ENCODE results near the gene ECHDC3.

The ECHDC3 gene

DNA sequence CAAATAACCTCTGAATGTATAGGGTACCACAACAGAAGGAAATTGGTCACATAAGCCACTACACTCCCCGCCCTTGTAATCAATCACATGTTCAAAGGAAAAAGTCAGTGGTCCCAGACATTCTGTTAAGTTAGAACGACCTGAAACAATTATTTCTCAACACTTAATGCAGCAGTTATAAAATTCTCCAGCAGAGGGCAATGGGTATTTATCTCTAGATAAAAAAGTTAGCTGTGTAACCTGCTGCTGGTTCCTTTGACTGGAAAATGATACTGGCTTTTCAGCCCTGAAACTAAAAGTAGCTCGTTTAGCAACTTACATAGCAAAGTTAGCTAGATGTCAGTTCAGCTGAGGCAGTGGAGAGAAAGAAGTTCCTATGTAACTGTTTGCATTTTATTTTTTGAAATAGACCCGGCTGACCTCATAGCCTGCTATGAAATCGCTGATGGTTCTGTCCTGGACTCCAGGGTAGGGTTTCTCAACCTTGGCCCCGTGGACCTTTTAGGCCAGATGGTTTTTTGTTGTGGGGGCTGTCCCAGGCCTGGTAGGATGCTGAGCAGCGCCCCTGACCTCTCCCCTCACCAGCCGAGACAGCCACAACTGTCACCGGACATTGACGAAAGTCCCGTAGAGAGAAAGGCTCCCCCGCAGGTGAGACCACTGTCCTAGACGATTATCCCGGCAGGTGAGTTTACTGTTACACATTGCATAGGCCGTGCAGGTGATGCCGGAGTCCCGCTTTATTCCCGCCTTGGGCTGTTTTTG is 40.8 kb downstream of the ECHDC3 start:
- no peak for DNase-seq (ENCODE audit: low read depth)

DNA sequence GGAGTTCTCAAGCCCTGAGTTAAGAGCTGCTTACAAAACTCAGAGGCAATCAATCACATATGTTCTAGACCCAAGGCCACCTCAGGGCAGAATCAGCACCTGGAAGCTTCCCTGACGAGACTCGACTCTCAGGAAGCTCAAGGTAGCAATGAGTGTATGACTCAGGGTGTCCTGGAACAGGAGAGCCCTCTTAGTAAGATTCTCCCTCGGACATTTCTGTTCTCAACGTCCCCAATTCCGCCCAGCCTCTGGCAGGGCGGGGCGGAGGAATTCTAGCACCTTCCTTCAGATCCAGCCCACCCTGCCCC is 41.3 kb downstream of the ECHDC3 start:
- no peak for DNase-seq (ENCODE audit: low read depth)

DNA sequence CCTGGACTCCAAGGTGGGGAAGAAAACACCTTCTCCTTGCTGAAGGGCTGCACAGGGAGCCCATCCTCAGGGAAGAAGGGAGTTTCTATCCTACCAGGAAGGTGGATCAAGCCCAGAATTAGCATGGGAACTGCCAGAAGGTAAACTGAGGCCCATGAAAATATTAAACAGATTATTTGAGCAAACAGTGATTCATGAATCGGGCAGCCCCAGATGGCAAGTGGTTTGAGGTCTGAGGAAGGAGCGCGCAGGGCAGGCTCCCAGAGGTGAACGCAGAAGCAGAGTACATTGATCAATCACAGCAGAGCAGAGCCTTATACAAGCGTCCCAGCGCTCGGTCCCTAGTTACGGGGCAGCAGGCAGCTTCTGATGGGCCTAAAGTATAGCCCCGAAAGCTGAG is 45.2 kb downstream of the ECHDC3 start:
- no peak for DNase-seq (ENCODE audit: low read depth)

DNA sequence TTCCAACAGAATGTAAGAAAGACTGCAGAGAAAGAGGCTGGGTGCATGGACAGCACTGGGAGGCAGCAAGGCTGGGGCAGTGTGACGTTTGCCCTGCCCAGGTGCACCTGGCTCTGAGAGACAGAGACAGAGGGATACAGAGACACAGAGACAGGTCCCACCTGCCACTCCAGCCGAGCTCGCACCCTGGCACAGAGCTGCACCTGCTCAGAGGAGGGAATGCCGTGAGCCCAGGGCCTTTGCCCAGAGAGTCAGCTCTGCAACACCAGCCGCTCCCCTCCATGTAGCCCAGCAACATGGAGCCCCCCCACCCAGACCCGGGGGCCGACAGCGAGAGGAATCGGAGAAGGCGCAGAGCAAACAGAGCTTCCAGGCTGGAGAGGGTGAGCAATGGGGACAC is 45.7 kb downstream of the ECHDC3 start:
- DNase-seq (ENCODE audit: low read depth), result no peak

DNA sequence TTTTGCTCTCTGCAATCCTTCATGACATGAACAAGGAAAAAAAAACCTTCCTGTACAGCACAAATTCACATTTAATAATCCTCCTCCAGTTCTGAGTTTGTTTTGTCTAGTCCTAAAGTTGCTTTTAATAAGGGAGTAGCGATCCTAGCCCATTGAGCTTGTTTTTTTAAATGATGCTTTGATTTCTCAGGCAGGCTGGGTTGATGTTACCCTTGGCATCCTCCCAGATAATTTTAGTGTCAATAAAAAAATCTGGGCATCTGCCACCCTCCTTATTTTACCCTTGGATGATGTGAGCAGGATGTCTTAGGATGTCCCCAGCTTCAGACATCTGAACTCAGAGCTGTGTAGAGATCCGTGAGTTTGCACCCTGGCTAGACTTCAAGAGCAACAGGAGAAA is 47.1 kb downstream of the ECHDC3 start:
- no peak for DNase-seq (ENCODE audit: low read depth)

DNA sequence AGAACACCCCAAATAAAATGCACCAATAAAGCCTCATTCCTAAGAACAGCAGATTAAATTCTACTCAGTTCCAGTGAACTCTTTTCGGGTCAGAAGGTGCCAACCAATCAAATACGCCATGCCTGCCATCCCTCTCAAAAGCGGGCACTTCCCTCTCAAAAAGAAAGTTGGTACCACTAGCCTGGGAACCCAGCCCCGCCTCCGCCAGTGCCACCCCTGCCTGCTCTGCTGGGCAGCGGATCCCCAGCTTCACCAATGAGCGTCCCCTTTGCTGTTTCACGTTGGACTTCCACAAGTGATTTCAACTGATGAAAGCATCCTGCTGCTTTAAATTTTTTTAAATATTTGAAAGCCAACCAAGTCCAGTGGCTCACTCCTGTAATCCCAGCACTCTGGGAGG is 47.8 kb downstream of the ECHDC3 start:
- DNase-seq (ENCODE audit: low read depth), result no peak

DNA sequence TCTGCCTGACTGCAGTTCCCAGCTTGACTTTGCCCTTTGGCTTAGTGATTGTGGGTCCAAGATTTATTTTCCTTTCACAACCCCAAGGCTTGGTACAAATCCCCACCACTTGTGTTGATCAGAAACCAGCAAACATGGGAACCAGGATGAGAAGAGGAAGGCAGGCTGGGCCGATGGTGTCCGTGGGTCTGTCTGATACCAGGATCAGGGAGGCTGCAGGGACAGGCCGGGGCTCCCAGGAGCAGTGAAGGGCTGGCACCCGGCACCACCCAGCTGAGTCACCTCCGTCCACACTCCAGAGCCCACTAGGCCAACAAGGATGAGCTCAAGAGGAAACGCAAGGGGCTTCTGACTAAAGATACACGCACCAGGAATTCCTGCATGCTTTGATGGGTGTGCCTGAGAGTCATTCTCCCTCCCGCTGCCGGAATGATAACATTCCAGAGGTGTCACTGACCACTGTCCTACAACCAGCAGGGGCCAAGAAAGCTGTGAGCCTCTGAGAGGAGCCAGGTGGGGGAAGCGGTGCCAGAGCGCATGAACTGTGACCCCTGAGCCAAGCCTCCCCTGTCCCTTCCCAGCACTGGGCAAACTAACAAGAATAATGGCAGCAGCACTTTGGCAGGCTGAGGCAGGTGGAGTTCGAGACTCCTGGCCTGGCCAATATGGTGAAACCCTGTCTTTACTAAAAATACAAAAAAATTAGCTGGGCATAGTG is 51.7 kb downstream of the ECHDC3 start:
- no peak for DNase-seq (ENCODE audit: low read depth)

DNA sequence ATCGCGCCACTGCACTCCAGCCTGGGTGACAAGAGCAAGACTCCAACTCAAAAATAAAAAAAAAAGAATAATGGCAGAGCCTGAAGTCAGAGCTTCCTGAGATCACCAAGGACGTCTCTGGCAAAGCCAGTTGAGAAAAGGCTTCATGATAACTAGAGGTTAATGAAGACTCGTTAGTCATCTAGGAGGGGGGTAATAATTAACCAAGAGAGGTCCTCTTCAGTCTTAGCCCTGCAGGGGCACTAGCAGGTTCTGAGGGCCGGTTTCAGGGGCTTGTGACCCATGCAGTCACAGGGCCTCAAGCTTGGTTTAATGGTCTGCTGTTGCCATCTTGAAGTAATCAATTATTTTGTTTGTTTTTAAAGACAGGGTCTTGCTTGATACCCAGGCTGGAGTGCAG is 52.4 kb downstream of the ECHDC3 start:
- no peak for DNase-seq (ENCODE audit: low read depth)

DNA sequence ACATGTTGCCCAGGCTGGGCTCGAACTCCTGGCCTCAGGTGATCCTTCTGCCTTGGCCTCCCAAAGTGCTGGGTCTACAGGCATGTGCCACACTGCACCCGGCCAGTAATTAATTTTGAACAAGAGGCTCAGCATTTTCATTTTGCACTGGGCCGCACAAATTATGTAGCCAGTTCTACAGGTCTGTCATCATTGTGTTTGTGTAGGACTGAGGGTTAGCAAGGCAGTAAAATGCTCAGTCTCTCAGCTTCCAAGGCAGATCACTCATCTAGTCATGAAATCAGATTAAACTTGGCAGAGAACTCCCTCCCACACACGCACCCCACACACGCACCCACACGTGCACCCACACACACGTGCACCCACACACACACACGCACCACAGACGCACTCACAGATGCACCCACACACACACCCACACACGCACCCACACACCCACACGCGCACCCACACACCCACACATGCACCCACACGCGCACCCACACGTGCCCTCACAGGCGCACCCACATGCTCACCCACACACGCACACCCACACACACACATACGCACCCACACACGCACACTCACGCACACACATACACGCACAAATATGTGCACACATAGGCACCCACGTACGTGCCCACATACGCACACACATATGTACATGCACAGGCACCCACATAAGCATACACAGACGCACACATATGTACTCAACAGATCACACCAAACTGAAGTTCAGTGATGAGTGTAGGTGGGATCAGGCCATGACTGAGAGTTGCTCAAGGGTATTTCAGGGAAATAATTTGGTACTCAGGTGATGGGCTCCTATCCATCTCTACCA is 53.1 kb downstream of the ECHDC3 start:
- DNase-seq (ENCODE audit: low read depth), result no peak

DNA sequence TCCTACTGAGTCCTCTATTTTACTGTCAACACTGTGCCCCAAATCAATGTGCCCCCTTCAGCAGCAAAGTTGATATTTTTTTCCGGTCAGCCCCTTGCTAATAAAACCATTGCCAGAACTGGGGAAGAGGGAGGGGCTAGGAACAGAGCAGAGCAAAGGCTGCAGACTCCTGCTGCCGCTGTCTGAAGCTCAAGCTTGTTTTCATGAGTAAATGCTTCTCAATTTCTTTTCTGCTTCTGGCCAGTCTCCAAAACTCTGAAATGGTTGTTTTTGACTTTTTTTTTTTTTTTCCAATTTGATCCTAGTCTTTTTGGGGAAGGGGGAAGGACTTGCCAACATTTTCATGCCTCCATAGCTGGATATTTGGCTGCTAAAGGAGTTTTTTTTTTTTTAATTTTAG is 54.3 kb downstream of the ECHDC3 start:
- no peak for DNase-seq (ENCODE audit: low read depth)

DNA sequence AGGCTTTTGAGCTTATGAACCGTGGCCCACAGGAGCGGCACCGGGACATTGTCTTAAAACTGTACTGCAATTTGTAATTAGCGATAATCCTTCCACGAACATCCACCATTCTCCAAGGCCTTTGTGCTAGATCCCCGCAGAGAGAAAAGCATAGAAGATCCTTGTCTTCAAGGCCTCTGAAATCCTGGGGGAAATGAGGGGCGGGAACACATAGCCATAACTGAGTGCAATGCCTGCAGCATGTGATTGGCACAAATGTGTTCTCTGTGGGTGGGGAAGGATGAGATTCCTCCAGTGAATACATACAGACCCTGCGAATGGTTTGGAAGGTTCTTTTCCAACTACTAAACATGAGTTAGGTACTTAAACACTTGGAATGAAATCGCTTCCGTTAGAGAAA is 55.1 kb downstream of the ECHDC3 start:
- DNase-seq (ENCODE audit: low read depth), result no peak

DNA sequence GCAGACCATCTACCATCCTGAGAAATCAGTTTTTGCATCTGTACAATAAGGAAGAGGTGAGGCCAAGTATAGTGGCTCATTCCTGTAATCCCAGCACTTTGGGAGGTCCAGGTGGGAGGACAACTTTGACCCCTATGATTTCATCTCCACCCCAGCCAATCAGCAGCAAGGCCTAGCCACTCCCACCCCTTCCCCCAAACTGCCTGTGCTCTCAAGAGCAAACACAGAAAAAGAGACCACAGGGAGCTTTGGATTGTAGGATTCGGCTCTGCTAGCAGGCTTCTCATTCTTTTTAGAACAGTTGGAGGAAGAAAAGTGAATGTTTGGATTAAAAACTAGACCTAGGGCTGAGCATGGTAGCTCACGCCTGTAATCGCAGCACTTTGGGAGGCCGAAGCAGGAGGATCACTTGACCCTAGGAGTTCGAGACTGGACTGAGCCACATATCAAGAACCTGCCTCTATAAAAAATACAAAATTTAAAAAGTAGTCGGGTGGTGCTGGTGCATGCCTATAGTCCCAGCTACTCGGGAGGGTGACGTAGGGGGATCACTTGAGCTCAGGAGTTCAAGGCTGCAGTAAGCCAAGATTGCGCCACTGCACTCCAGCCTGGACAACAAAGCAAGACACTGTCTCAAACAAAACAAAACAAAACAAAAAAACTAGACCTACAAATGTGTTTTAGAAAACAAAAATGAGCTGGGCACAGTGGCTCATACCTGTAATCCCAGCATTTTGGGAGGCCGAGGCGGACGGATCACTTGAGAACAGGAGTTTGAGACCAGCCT is 55.9 kb downstream of the ECHDC3 start:
- DNase-seq (ENCODE audit: low read depth), result no peak

DNA sequence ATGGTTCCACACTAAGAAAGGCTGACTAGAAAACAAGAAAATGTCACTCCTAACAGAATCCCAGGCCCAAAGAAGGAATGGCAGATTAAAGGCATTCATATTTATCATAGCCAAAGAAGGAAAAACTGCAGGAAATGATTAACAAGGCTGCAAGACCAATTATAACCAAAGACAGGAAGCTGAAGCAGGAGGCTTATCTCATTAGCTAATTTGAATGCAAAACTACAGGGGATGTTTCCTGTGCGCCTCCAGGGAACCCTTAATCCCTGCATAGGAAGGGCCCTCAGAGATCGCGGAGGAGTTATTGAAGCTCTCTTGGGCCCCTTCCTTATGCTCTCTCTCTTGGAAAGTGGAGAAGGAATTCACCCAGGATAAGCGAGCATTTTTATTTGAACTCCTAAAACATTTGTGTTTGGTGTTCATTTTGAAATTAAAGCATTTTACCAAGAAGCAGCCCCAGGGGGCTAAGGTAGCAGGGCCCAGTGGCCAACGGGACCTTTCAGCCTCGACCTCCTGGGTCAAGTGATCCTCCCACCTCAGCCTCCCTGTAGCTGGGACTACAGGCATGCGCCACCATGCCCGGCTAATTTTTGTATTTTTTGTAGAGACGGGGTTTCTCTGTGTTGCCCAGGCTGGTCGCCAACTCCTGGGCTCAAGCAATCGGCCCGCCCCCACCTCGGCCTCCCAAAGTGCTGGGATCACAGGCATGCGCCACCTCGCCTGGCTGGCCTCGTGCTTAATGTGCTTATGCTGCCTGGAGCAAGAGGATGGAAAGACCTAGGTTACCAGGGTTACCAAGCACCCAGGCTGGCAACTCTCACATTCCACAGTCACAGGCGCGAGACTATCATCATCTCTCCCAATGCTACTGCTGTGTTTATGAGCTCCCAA is 56.9 kb downstream of the ECHDC3 start:
- no peak for DNase-seq (ENCODE audit: low read depth)

DNA sequence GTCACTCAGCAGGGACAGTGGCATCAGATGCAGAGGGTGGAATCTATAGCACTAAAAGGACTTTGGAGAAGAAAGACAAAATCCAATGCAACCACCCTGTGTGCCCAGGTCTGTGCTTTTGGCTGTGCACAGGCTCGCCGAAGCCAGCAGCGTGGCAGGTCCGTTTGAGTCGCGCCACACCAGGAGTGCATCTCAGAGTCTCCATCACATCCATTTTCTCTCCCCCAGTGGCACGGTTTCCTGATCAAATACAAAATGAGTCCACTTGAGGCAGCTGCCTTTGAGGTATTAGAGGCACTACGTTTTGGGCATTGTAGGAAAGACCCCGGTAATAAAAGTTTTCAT is 57.5 kb downstream of the ECHDC3 start:
- DNase-seq (ENCODE audit: low read depth), result no peak

DNA sequence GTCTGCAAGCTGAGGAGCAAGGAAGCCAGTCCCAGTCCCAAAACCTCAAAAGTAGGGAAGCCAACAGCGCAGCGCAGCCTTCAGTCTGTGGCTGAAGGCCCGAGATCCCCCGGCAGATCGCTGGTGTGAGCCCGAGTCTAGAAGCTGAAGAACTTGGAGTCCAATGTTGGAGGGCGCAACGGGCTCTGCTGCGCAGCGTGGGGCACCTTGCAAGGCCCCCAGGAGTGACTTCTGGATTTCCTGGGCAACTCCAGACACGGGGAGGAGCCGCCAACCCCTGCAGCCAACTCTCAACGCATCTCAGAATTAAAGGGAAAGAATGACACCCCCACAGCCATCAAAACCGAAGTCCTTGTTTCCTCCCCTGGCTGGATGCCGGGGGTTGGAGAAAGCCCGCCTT is 62.2 kb downstream of the ECHDC3 start:
- DNase-seq (ENCODE audit: low read depth), result no peak

DNA sequence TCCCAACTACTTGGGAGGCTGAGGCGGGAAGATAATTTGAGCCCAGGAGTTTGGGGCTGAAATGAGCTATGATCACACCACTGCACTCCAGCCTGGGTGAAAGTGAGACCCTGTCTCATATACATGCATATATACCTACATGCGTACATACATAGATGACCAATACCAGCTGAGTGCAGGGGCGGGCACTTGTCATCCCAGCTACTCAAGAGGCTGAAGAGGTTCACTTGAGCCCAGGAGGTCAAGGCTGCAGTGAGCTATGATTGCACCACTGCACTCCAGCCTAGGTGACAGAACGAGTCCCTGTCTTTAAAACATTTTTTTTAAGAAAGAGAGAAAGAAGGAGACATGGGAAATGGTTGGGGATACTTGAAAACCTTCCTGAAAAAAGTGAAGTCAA is 63.6 kb downstream of the ECHDC3 start:
- no peak for DNase-seq (ENCODE audit: low read depth)

DNA sequence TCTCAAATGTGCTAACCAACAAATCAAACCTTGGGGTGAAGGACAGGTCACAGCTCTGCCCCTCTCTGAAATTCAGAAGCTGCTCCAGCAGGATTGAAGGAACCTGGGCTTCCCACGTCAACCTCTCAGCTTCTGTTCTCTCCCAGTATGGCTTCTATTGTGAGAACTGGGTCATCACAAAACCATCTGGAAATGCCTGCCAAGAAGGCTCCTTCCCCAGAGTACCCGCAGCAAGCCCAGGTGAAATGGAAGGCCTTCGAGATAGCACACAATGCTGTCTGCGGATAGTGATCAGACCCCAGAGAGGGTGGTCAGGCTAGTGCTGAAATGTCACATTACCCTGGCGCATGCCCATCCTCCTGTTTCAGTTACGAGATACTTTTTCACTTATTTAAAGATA is 64.5 kb downstream of the ECHDC3 start:
- DNase-seq (ENCODE audit: low read depth), result no peak

DNA sequence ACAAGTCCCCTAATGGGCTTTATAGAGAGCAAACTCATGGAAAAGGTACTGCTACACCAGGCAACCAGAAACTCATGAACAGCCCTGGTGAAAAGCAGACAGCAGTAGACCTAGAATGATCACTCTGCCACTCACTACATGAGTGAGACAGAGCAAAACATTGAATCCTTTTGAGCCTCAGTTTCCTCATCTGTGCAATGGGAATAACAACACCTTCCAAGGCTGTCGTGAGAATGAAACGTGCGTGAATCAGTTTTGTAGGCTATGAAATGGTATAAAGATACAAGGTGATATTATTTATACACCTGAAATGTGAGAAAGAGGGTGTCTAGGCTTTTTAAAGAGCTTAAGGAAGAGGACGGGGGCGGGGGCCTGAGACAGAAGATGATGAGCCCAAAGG is 66.6 kb downstream of the ECHDC3 start:
- no peak for DNase-seq (ENCODE audit: low read depth)

DNA sequence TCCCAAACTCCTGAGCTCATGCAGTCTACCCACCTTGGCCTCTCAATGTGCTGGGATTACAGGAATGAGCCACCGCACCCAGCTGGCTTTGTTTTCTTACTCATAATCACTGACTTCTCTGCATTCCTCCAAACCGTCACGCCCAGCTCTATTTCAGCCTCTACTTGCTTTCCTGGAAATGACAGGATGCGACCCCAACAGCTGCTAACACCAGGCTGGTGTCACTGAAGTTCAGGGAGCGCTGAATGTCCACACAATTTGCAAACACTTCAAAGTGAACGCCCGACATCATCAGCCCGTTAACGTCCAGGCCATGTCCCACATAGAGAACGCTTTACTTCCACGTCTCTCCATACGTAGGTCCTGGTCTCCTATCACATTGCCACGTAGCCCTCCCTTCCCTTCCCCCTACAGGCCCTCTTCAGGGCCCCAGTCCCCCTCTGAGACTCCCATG is 68.2 kb downstream of the ECHDC3 start:
- DNase-seq (ENCODE audit: low read depth), result no peak

DNA sequence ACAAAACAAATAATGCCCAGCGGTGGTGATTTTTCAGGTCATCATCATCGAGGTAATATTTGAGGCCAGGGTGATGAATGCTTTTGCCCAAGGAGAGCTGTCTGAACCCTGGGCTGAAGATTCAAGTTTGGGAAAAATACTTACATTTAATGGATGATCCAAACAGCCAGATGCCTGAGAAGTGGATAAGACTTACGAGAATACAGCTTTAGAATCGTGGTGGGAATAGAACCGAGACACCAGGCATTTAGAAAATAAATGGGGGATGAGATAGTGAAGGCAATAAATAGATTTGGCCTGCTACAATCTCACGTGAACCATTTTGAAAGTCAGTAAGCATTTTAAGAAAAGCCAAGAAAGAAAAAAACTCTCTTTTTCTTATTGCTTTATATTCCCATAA is 68.8 kb downstream of the ECHDC3 start:
- no peak for DNase-seq (ENCODE audit: low read depth)

DNA sequence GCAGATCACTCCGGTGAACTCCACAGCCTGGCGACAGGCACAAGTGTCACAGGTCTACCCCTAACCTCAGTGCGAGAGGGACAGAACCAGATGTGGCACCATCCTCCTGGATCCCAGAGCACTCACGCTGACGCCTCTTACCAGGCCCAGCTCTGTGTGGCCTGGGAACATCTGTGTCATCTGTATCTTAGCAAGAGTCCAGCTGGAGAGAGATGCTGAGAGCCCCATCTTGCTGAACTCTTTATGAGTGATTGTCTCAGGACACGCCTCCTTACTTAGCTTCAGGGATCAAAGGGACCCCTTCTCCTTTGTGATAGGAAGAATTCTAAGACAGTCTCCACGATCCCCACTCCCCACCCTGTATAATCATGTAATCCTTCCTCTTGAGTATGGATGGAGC is 71.0 kb downstream of the ECHDC3 start:
- no peak for DNase-seq (ENCODE audit: low read depth)

All from activated T-cell treated with anti-CD3 and anti-CD28 coated beads for 24 hours (primary cell).